PC-9 (cell line): ENCODE data around the gene ACADVL.

Source experiments
- CTCF ChIP-seq: fragments of 200-600 bp; sonication (generic); conservative IDR thresholded peaks from 2 replicates; pipeline ENCODE4 v1.6.1; 2017; ENCODE audit warnings: mixed run types, antibody characterized with exemption, mild to moderate bottlenecking, moderate library complexity
- EZH2 ChIP-seq: fragments of 200-600 bp; sonication (generic); IDR thresholded peaks from 2 replicates; pipeline ENCODE4 v1.8.0; 2017; ENCODE audit warnings: antibody characterized with exemption, low read depth

GRCh38 chr17:7218166-7218565 is 1.6 kb upstream of the ACADVL start:
- no peak for TF ChIP-seq EZH2
- TF ChIP-seq CTCF, result no peak
